Uterus (tissue), 2 donors: Measurements from ENCODE around the gene FBXW9.

Experiments used
- POLR2A ChIP-seq, 2 donors: fragments of 450-650 bp; IDR thresholded peaks; one replicate each; pipeline ENCODE4 v1.6.1; 2016; ENCODE audit warnings: antibody characterized with exemption in 2 of 2, mild to moderate bottlenecking in 1 of 2, moderate library complexity in 1 of 2
- TF ChIP-seq, protein P1 (sequence below), 4 experiments: fragments of 200-600 bp in 2 of 4; fragments of 450-650 bp in 2 of 4; sonication (generic) in 2 of 4; IDR thresholded peaks; one replicate each; pipeline ENCODE4 v1.5.1; 2016 to 2019; ENCODE audit warnings: antibody characterized with exemption in 4 of 4, mild to moderate bottlenecking in 2 of 4, moderate library complexity in 1 of 4

DNA sequence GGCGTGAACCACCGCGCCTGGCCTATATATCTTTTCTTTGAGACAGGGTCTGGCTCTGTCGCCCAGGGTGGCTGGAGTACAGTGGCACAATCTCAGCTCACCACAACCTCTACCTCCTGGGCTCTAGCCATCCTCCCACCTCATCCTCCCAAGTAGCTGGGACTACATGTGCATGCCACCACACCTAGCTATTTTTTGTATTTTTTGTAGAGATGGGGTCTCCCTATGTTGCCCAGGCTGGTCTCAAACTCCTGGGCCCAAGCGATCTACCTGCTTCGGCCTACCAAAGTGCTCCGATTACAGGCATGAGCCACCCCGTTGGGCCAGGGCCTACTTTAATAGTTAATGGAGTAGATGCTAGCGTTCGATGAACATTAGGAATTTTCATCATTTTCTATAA is 23.9 kb upstream of the FBXW9 start:
- TF ChIP-seq, protein P1, sequence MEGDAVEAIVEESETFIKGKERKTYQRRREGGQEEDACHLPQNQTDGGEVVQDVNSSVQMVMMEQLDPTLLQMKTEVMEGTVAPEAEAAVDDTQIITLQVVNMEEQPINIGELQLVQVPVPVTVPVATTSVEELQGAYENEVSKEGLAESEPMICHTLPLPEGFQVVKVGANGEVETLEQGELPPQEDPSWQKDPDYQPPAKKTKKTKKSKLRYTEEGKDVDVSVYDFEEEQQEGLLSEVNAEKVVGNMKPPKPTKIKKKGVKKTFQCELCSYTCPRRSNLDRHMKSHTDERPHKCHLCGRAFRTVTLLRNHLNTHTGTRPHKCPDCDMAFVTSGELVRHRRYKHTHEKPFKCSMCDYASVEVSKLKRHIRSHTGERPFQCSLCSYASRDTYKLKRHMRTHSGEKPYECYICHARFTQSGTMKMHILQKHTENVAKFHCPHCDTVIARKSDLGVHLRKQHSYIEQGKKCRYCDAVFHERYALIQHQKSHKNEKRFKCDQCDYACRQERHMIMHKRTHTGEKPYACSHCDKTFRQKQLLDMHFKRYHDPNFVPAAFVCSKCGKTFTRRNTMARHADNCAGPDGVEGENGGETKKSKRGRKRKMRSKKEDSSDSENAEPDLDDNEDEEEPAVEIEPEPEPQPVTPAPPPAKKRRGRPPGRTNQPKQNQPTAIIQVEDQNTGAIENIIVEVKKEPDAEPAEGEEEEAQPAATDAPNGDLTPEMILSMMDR (IDR thresholded peaks at IDR 0.05): no peak
- TF ChIP-seq POLR2A (IDR thresholded peaks at IDR 0.05): no peak
